HCT116 (cell line): Measurements from ENCODE around the gene MN1. TPM values are rescaled to one million over a fixed set of nuclear protein-coding genes. Genes with fewer than 3 reads are reported as not detected.

ENCODE experiments used
- ATAC-seq: fragments of 200-7000 bp; cut with Tn5 transposase; 2 replicates; pipeline ENCODE4 v1.9.1; 2020; ENCODE audit warnings: mild to moderate bottlenecking, moderate library complexity
- BruUV-seq: library from RNA; stranded (reverse); fragments of 400-500 nt; replicated peaks from 2 replicates; lab custom pipeline; 2021; lab: Mats Ljungman, UMichigan
- CTCF ChIA-PET: fragments of 300-600 bp; sonication (Branson Sonifier 250); formaldehyde crosslinking; loops from one replicate; lab custom pipeline; 2021; ENCODE audit warnings: antibody characterized with exemption; lab: Charles Lee
- POLR2A ChIA-PET: fragments of 300-600, 350-600 bp; sonication (Branson Sonifier 250); formaldehyde crosslinking; loops from one replicate; lab custom pipeline; 2021; ENCODE audit warnings: antibody characterized with exemption; lab: Charles Lee
- RAD21 ChIA-PET, 2 experiments: fragments of 300-600 bp; sonication (Branson Sonifier 250); formaldehyde crosslinking; loops; one replicate each; lab custom pipeline; 2023; ENCODE audit warnings: low total read pairs in 2 of 2; ENCODE audit not compliant: uncharacterized antibody in 2 of 2, unreplicated experiment in 2 of 2, low non-redundant PET in 1 of 2; lab: Charles Lee
- DNase-seq: peaks from one replicate; pipeline ENCODE4 v3.0.0-alpha.2; 2010; ENCODE audit warnings: low read depth, low spot score
- H2AFZ ChIP-seq: fragments of 200-600 bp; shearing (Covaris generic), sonication (generic); 2 replicates; pipeline ENCODE4 v1.6.1; 2017; ENCODE audit warnings: low read depth, mixed run types, mixed read lengths, antibody characterized with exemption, low read length; ENCODE audit not compliant: poor library complexity, severe bottlenecking
- H3K27ac ChIP-seq: 2 replicates; pipeline ENCODE4 v1.5.1; 2012; ENCODE audit warnings: low read depth, low read length
- H3K27me3 ChIP-seq: fragments of 200-600 bp; sonication (generic); 2 replicates; pipeline ENCODE4 v1.6.1; 2016; ENCODE audit warnings: mixed run types, low read length, mixed read lengths; ENCODE audit not compliant: insufficient read depth
- H3K36me3 ChIP-seq, 2 experiments: fragments of 200-500 bp in 1 of 2; fragments of 200-600 bp in 1 of 2; sonication (Bioruptor generic) in 1 of 2; sonication (generic) in 1 of 2; 2 replicates each; pipeline versions ENCODE4 v1.5.1 to v1.6.1; 2014 to 2016; ENCODE audit warnings: low read length in 2 of 2, inconsistent platforms in 1 of 2, mixed read lengths in 1 of 2, mixed run types in 1 of 2; ENCODE audit not compliant: insufficient read depth in 2 of 2, control insufficient read depth in 1 of 2
- H3K4me1 ChIP-seq, 2 experiments: fragments of 200-600 bp in 1 of 2; sonication (generic) in 1 of 2; 2 replicates each; pipeline versions ENCODE4 v1.5.1 to v1.6.1; 2012 to 2017; ENCODE audit warnings: low read length in 2 of 2, inconsistent platforms in 1 of 2, mild to moderate bottlenecking in 1 of 2, mixed read lengths in 1 of 2, mixed run types in 1 of 2, moderate library complexity in 1 of 2; ENCODE audit not compliant: insufficient read depth in 2 of 2, control insufficient read depth in 1 of 2
- H3K4me2 ChIP-seq: fragments of 200-600 bp; sonication (generic); 2 replicates; pipeline ENCODE4 v1.6.1; 2017; ENCODE audit warnings: mixed run types, low read length, mixed read lengths
- H3K4me3 ChIP-seq, 2 experiments: fragments of 200-600 bp in 1 of 2; sonication (generic) in 1 of 2; replicated peaks in 1 of 2; 2 replicates each; pipeline ENCODE4 v1.5.1; 2011 to 2016; ENCODE audit warnings: low read length in 2 of 2, control low read depth in 1 of 2, low read depth in 1 of 2, mild to moderate bottlenecking in 1 of 2, mixed read lengths in 1 of 2, mixed run types in 1 of 2
- H3K79me2 ChIP-seq: fragments of 200-600 bp; sonication (generic); 2 replicates; pipeline ENCODE4 v1.6.1; 2017; ENCODE audit warnings: mild to moderate bottlenecking, mixed run types, low read length, moderate library complexity, mixed read lengths; ENCODE audit not compliant: insufficient read depth
- H3K9ac ChIP-seq: fragments of 200-600 bp; sonication (generic); 2 replicates; pipeline ENCODE4 v1.6.1; 2016; ENCODE audit warnings: low read length, mixed read lengths
- H3K9me2 ChIP-seq: fragments of 200-600 bp; sonication (generic), shearing (Covaris generic); 2 replicates; pipeline ENCODE4 v1.6.1; 2017; ENCODE audit warnings: mixed run types, mild to moderate bottlenecking, moderate library complexity; ENCODE audit not compliant: insufficient read depth
- H3K9me3 ChIP-seq, 2 experiments: fragments of 200-500 bp in 1 of 2; fragments of 200-600 bp in 1 of 2; sonication (Bioruptor generic) in 1 of 2; sonication (generic) in 1 of 2; 2 replicates each; pipeline ENCODE4 v1.6.1; 2014 to 2017; ENCODE audit warnings: low read length in 2 of 2, mixed read lengths in 2 of 2, inconsistent platforms in 1 of 2, low read depth in 1 of 2, mild to moderate bottlenecking in 1 of 2, mixed run types in 1 of 2, moderate library complexity in 1 of 2; ENCODE audit not compliant: control insufficient read depth in 1 of 2, insufficient read depth in 1 of 2
- H4K20me1 ChIP-seq: fragments of 200-600 bp; sonication (generic), shearing (Covaris generic); 2 replicates; pipeline ENCODE4 v1.6.1; 2017; ENCODE audit warnings: mixed run types, mild to moderate bottlenecking, moderate library complexity; ENCODE audit not compliant: insufficient read depth
- CEBPB ChIP-seq: IDR thresholded peaks from 2 replicates; pipeline ENCODE4 v1.6.1; 2012; ENCODE audit warnings: low read depth
- EGR1 ChIP-seq: IDR thresholded peaks from 2 replicates; pipeline ENCODE4 v1.6.1; 2012; ENCODE audit warnings: low read depth
- JUND ChIP-seq: IDR thresholded peaks from 2 replicates; pipeline ENCODE4 v1.6.1; 2012
- REST ChIP-seq: IDR thresholded peaks from 2 replicates; pipeline ENCODE4 v1.6.1; 2012; ENCODE audit warnings: low read depth
- SIN3A ChIP-seq: IDR thresholded peaks from 2 replicates; pipeline ENCODE4 v1.6.1; 2012; ENCODE audit warnings: low read depth
- YY1 ChIP-seq: IDR thresholded peaks from 2 replicates; pipeline ENCODE4 v1.6.1; 2011; ENCODE audit warnings: low read length, low read depth, moderate library complexity, mild to moderate bottlenecking; ENCODE audit not compliant: insufficient replicate concordance; ENCODE audit errors: extremely low read depth
- ZNF274 ChIP-seq: fragments of 200-500 bp; sonication (Bioruptor generic); IDR thresholded peaks from 2 replicates; pipeline ENCODE4 v1.6.1; 2014; ENCODE audit warnings: mild to moderate bottlenecking, low read depth, low read length, inconsistent platforms
- intact Hi-C: fragments of 100-400 bp; cut with micrococcal nuclease; formaldehyde crosslinking; loops from 2 replicates; pipeline ENCODE4 v1.10.0; 2022
- total RNA-seq: library from RNA; stranded (reverse); gene quantifications from one replicate; pipeline ENCODE4 v1.2.1, GENCODE V29; 2021; ENCODE audit not compliant: unreplicated experiment

Gene MN1
- total RNA-seq, 1 experiment from 2014 or later = 2.9 TPM

- H3K27ac ChIP-seq = no peak overlapping the region
- no peaks in the 10 kb centered on the region for H4K20me1 ChIP-seq
- DNase-seq (no peak), ATAC-seq (no peak)
- ChIA-PET CTCF (no interaction called here), RAD21 (no interaction called here), POLR2A (no interaction called here)
- intact Hi-C loops = no loop called here
- no peak overlapping the region for H3K4me3 ChIP-seq
- H3K27me3 ChIP-seq = no peaks in the 10 kb centered on the region
- no peak overlapping the region for H2AFZ ChIP-seq
- no peaks in the 10 kb centered on the region for H3K9me3 ChIP-seq
- TF ChIP-seq SIN3A = no peak
- no peak for TF ChIP-seq EGR1
- TF ChIP-seq ZNF274 = no peak
- TF ChIP-seq YY1 = no peak
- TF ChIP-seq CEBPB = no peak
- TF ChIP-seq JUND = no peak
- TF ChIP-seq REST = no peak
- H3K9ac ChIP-seq = no peak overlapping the region
- H3K4me2 ChIP-seq = no peak overlapping the region
- no peaks in the 10 kb centered on the region for H3K79me2 ChIP-seq
- no peaks in the 10 kb centered on the region for H3K4me1 ChIP-seq
- no TSS peak for BruUV-seq
- no peaks in the 10 kb centered on the region for H3K9me2 ChIP-seq
- no peaks in the 10 kb centered on the region for H3K36me3 ChIP-seq
These were observed 8.9 kb downstream of the MN1 start for GRCh38 chr22:27792452-27793161.
